IMR-90 (cell line): Measurements from ENCODE around the gene ANO2.

ENCODE experiments used
- CEBPB ChIP-seq: IDR thresholded peaks from 2 replicates; pipeline ENCODE4 v1.6.1; 2012; ENCODE audit warnings: low read depth, low read length, improper control_type of control experiment
- CTCF ChIP-seq: conservative IDR thresholded peaks from 2 replicates; pipeline ENCODE4 v1.5.1; 2012; ENCODE audit warnings: mild to moderate bottlenecking, low read depth, low read length, improper control_type of control experiment
- POLR2A ChIP-seq: IDR thresholded peaks from 2 replicates; pipeline ENCODE4 v1.6.1; 2012; ENCODE audit warnings: mild to moderate bottlenecking, low read depth, low read length

- TF ChIP-seq CTCF: no peak
- TF ChIP-seq POLR2A: no peak
- TF ChIP-seq CEBPB: no peak
Observed at GRCh38 chr12:5630726-5631125, 314.3 kb downstream of the ANO2 start.
